WTC11 (cell line): ENCODE data around the gene DUSP9. TPM values are rescaled to one million over a fixed set of nuclear protein-coding genes. Genes with fewer than 3 reads are reported as not detected.

Experiments used
- ATAC-seq: fragments of 200-7000 bp; cut with Tn5 transposase; 2 replicates; pipeline ENCODE4 v1.10.0; 2021; ENCODE audit warnings: mild to moderate bottlenecking, moderate library complexity
- CTCF ChIA-PET: fragments of 300-600 bp; sonication (Branson Sonifier 250); formaldehyde crosslinking; loops from one replicate; lab custom pipeline; 2021; ENCODE audit warnings: antibody characterized with exemption; lab: Charles Lee
- POLR2A ChIA-PET: fragments of 350-600 bp; sonication (Branson Sonifier 250); formaldehyde crosslinking; loops from one replicate; lab custom pipeline; 2021; ENCODE audit warnings: antibody characterized with exemption; lab: Charles Lee
- DNase-seq: peaks from one replicate; pipeline ENCODE4 v3.0.0; 2021; ENCODE audit warnings: low spot score
- H3K27ac Mint-ChIP-seq: 2 replicates; pipeline ENCODE4 v1.8.0; 2021; ENCODE audit warnings: mixed read lengths
- H3K27me3 Mint-ChIP-seq: 2 replicates; pipeline ENCODE4 v1.8.0; 2021; ENCODE audit warnings: low read depth, mild to moderate bottlenecking, moderate library complexity, mixed read lengths
- H3K36me3 Mint-ChIP-seq: 2 replicates; pipeline ENCODE4 v1.8.0; 2021; ENCODE audit warnings: mixed read lengths
- H3K4me1 Mint-ChIP-seq: 2 replicates; pipeline ENCODE4 v1.8.0; 2022; ENCODE audit warnings: mixed read lengths
- H3K4me3 Mint-ChIP-seq: 2 replicates; pipeline ENCODE4 v1.8.0; 2021; ENCODE audit warnings: mild to moderate bottlenecking, moderate library complexity, mixed read lengths
- H3K9me3 Mint-ChIP-seq: 2 replicates; pipeline ENCODE4 v1.8.0; 2021; ENCODE audit warnings: mixed read lengths
- CREM ChIP-seq: sonication (generic); formaldehyde crosslinking; IDR thresholded peaks from 2 replicates; pipeline ENCODE4 v1.8.1; 2022; ENCODE audit warnings: mild to moderate bottlenecking, missing genetic modification reagents, moderate library complexity
- E2F1 ChIP-seq: sonication (generic); formaldehyde crosslinking; IDR thresholded peaks from 2 replicates; pipeline ENCODE4 v1.8.0; 2022; ENCODE audit warnings: mild to moderate bottlenecking, missing genetic modification reagents
- ELF4 ChIP-seq: sonication (generic); formaldehyde crosslinking; IDR thresholded peaks from 2 replicates; pipeline ENCODE4 v1.8.1; 2022; ENCODE audit warnings: low read depth, mild to moderate bottlenecking, moderate library complexity, missing genetic modification reagents
- ESRRA ChIP-seq: sonication (generic); formaldehyde crosslinking; IDR thresholded peaks from 2 replicates; pipeline ENCODE4 v1.8.1; 2022; ENCODE audit warnings: mild to moderate bottlenecking, missing genetic modification reagents, borderline replicate concordance
- ETV6 ChIP-seq: sonication (generic); formaldehyde crosslinking; IDR thresholded peaks from 2 replicates; pipeline ENCODE4 v1.8.1; 2022; ENCODE audit warnings: mild to moderate bottlenecking, missing genetic modification reagents
- FOXP1 ChIP-seq: sonication (generic); formaldehyde crosslinking; IDR thresholded peaks from 2 replicates; pipeline ENCODE4 v1.8.0; 2022; ENCODE audit warnings: missing genetic modification reagents, mild to moderate bottlenecking, moderate library complexity, borderline replicate concordance
- GTF2I ChIP-seq: fragments of 250-450 bp; sonication (Bioruptor Pico); conservative IDR thresholded peaks from 2 replicates; pipeline ENCODE4 v1.4.0; 2021; ENCODE audit warnings: mild to moderate bottlenecking
- NFYB ChIP-seq: sonication (generic); formaldehyde crosslinking; conservative IDR thresholded peaks from 2 replicates; pipeline ENCODE4 v1.8.0; 2022; ENCODE audit warnings: low read depth, missing genetic modification reagents
- PREB ChIP-seq: sonication (generic); formaldehyde crosslinking; IDR thresholded peaks from 2 replicates; pipeline ENCODE4 v1.8.1; 2022; ENCODE audit warnings: mild to moderate bottlenecking, missing genetic modification reagents, moderate library complexity, borderline replicate concordance
- PRRX2 ChIP-seq: fragments of 250-450 bp; sonication (Bioruptor Pico); IDR thresholded peaks from 2 replicates; pipeline ENCODE4 v1.8.0; 2021; ENCODE audit warnings: mild to moderate bottlenecking
- TCF7 ChIP-seq: sonication (generic); formaldehyde crosslinking; IDR thresholded peaks from 2 replicates; pipeline ENCODE4 v1.8.0; 2022; ENCODE audit warnings: mild to moderate bottlenecking, low read depth, missing genetic modification reagents, moderate library complexity
- TEAD4 ChIP-seq: sonication (generic); formaldehyde crosslinking; IDR thresholded peaks from 2 replicates; pipeline ENCODE4 v1.8.0; 2022; ENCODE audit warnings: mild to moderate bottlenecking, missing genetic modification reagents
- ZNF121 ChIP-seq: sonication (generic); formaldehyde crosslinking; IDR thresholded peaks from 2 replicates; pipeline ENCODE4 v1.8.0; 2023; ENCODE audit warnings: missing genetic modification reagents
- ZNF138 ChIP-seq: sonication (generic); formaldehyde crosslinking; conservative IDR thresholded peaks from 2 replicates; pipeline ENCODE4 v1.8.1; 2022; ENCODE audit warnings: mild to moderate bottlenecking, moderate library complexity, missing genetic modification reagents
- ZNF281 ChIP-seq: sonication (generic); formaldehyde crosslinking; IDR thresholded peaks from 2 replicates; pipeline ENCODE4 v1.8.0; 2023; ENCODE audit warnings: mild to moderate bottlenecking, missing genetic modification reagents
- ZNF532 ChIP-seq: fragments of 250-450 bp; sonication (Bioruptor Pico); IDR thresholded peaks from 2 replicates; pipeline ENCODE4 v1.9.0; 2021; ENCODE audit warnings: mild to moderate bottlenecking, borderline replicate concordance
- total RNA-seq: library from RNA; stranded (reverse); gene quantifications from 3 replicates; pipeline ENCODE4 v1.2.3, GENCODE V29; 2021

Gene DUSP9
- total RNA-seq, 1 experiment from 2014 or later: 2.5 TPM

GRCh38 chrX:153673428-153674218 lies 26.6 kb downstream of the DUSP9 start, which contains the start of gene PNCK:
PNCK (minus strand) TSS chrX:153673813; CDS start chrX:153673076, 737 bp downstream.
- Mint-ChIP-seq H3K27me3 (peaks cover 8% of the 10 kb centered on the region), H3K4me3 (peak within 1 kb of the TSS; percentile 55), H3K4me1 (peaks cover 9% of the 10 kb centered on the region), H3K9me3 (no peaks in the 10 kb centered on the region), H3K27ac (no peak within 1 kb of the TSS), H3K36me3 (no peaks in the 10 kb centered on the region)
- TF ChIP-seq PREB (CRISPR knock-in tag): no peak
- TF ChIP-seq GTF2I (CRISPR knock-in tag): 0 out of 2 replicates have a peak, but pooled peaks have one; percentile 46
- TF ChIP-seq FOXP1 (CRISPR knock-in tag): 0 out of 2 replicates have a peak, but pooled peaks have one; percentile 21
- ATAC-seq: peak; percentile 34
- DNase-seq: no peak
- ChIA-PET CTCF (interaction anchor here (0.8 to 7.7 kb wide), 5 partner anchors 12 to 124 kb away, joined by 3 to 143 read pairs (median 3); partner anchors contain the start of gene SLC6A8), POLR2A (interaction anchor here (0.7 to 1.7 kb wide), 3 partner anchors 11 to 37 kb away, joined by 3 to 5 read pairs (median 4); partner anchors contain the start of gene SLC6A8)

- peaks cover 8% of the 10 kb centered on the region for H3K27me3 Mint-ChIP-seq
- peaks cover 9% of the 10 kb centered on the region for H3K4me1 Mint-ChIP-seq
- H3K36me3 Mint-ChIP-seq: no peaks in the 10 kb centered on the region
- TF ChIP-seq ZNF281 (CRISPR knock-in tag) (no peak), E2F1 (CRISPR knock-in tag) (no peak), ZNF138 (no peak), ESRRA (CRISPR knock-in tag) (no peak), PRRX2 (no peak), CREM (no peak), NFYB (CRISPR knock-in tag) (no peak), TCF7 (CRISPR knock-in tag) (no peak), ETV6 (CRISPR knock-in tag) (no peak), ZNF532 (no peak), ELF4 (CRISPR knock-in tag) (no peak), TEAD4 (CRISPR knock-in tag) (no peak), GTF2I (CRISPR knock-in tag) (no peak), ZNF121 (no peak)
- POLR2A ChIA-PET: interaction anchor here (0.7 to 1.7 kb wide), 3 partner anchors 10 to 38 kb away, joined by 3 to 5 read pairs (median 4); partner anchors contain the start of gene SLC6A8
- peak overlapping the region; percentile 55 for H3K4me3 Mint-ChIP-seq
- ATAC-seq: peak; percentile 51
- CTCF ChIA-PET: interaction anchor here (0.8 to 7.7 kb wide), 5 partner anchors 11 to 125 kb away, joined by 3 to 143 read pairs (median 3); partner anchors contain the start of gene SLC6A8
- H3K27ac Mint-ChIP-seq: no peak overlapping the region
- H3K9me3 Mint-ChIP-seq: no peaks in the 10 kb centered on the region
- DNase-seq: no peak
Observed at GRCh38 chrX:153674219-153674851, 27.3 kb downstream of the DUSP9 start.
